B cell (primary cell): ENCODE results near the gene RBMS3. TPM values are rescaled to one million over a fixed set of nuclear protein-coding genes. Genes with fewer than 3 reads are reported as not detected.

Experiments used
- ATAC-seq: fragments of 200-7000 bp; cut with Tn5 transposase; one replicate; pipeline ENCODE4 v1.10.0; 2021; ENCODE audit warnings: low read depth, mild to moderate bottlenecking, moderate number of reproducible peaks, moderate library complexity
- CTCF ChIA-PET: fragments of 350-600 bp; sonication (Branson Sonifier 250); formaldehyde crosslinking; loops from one replicate; lab custom pipeline; 2021; ENCODE audit warnings: antibody characterized with exemption, inconsistent platforms; lab: Charles Lee
- POLR2A ChIA-PET: fragments of 350-600 bp; sonication (Branson Sonifier 250); formaldehyde crosslinking; loops from one replicate; lab custom pipeline; 2021; ENCODE audit warnings: antibody characterized with exemption; lab: Charles Lee
- DNase-seq: peaks from one replicate; pipeline ENCODE4 v3.0.0; 2013
- H2AFZ ChIP-seq: 2 replicates; pipeline ENCODE4 v1.6.1; 2012; ENCODE audit warnings: mild to moderate bottlenecking, low read depth, low read length; ENCODE audit not compliant: insufficient read depth, poor library complexity, severe bottlenecking
- H3K27ac ChIP-seq, 2 donors: 1 replicate in 1 of 2; 2 replicates in 1 of 2; pipeline ENCODE4 v1.5.1; 2012 to 2013; ENCODE audit warnings: low read length in 2 of 2, mild to moderate bottlenecking in 2 of 2, moderate library complexity in 1 of 2
- H3K27me3 ChIP-seq, 4 experiments: fragments of 200-600 bp in 1 of 4; sonication (generic) in 1 of 4; replicated peaks in 1 of 4; 1 replicate in 2 of 4; 2 replicates in 2 of 4; pipeline versions ENCODE4 v1.6.1 to v1.7.0; 2013 to 2016; ENCODE audit warnings: low read length in 3 of 4, mild to moderate bottlenecking in 2 of 4, mixed read lengths in 1 of 4, moderate library complexity in 1 of 4; ENCODE audit not compliant: insufficient read depth in 4 of 4, control insufficient read depth in 3 of 4; ENCODE audit errors: control extremely low read depth in 1 of 4
- H3K36me3 ChIP-seq, 2 experiments: replicated peaks in 1 of 2; 1 replicate in 1 of 2; 2 replicates in 1 of 2; pipeline versions ENCODE4 v1.6.1 to v1.7.1; 2013; ENCODE audit warnings: low read length in 1 of 2; ENCODE audit not compliant: insufficient read depth in 2 of 2, control insufficient read depth in 1 of 2; ENCODE audit errors: control extremely low read depth in 1 of 2, extremely low read depth in 1 of 2
- H3K4me1 ChIP-seq, 2 donors: fragments of 200-600 bp in 1 of 2; sonication (generic) in 1 of 2; 1 replicate in 1 of 2; 2 replicates in 1 of 2; pipeline versions ENCODE4 v1.5.1 to v1.6.1; 2013 to 2017; ENCODE audit warnings: low read length in 2 of 2; ENCODE audit not compliant: control insufficient read depth in 2 of 2, insufficient read depth in 2 of 2
- H3K4me2 ChIP-seq: replicated peaks from 2 replicates; pipeline ENCODE3; 2012; ENCODE audit warnings: mild to moderate bottlenecking, low read depth, low read length; ENCODE audit not compliant: poor library complexity, severe bottlenecking
- H3K4me3 ChIP-seq, 5 experiments: fragments of 200-600 bp in 1 of 5; sonication (generic) in 1 of 5; 1 replicate in 3 of 5; 2 replicates in 2 of 5; pipeline versions ENCODE4 v1.5.1 to v1.7.0; 2011 to 2016; ENCODE audit warnings: low read length in 4 of 5, mild to moderate bottlenecking in 4 of 5, low read depth in 2 of 5, control low read depth in 1 of 5, moderate library complexity in 1 of 5; ENCODE audit not compliant: insufficient read depth in 1 of 5; ENCODE audit errors: control extremely low read depth in 1 of 5, extremely low read depth in 1 of 5
- H3K79me2 ChIP-seq: fragments of 200-600 bp; sonication (generic); one replicate; pipeline ENCODE4 v1.6.0; 2016; ENCODE audit warnings: low read length; ENCODE audit not compliant: control insufficient read depth, insufficient read depth
- H3K9ac ChIP-seq: fragments of 200-600 bp; sonication (generic); 2 replicates; pipeline ENCODE4 v1.6.1; 2017; ENCODE audit warnings: mild to moderate bottlenecking, low read length, moderate library complexity
- H3K9me3 ChIP-seq, 3 donors: one replicate each; pipeline versions ENCODE4 v1.6.1 to v1.7.1; 2013; ENCODE audit warnings: low read length in 2 of 3; ENCODE audit not compliant: control insufficient read depth in 2 of 3, insufficient read depth in 1 of 3; ENCODE audit errors: control extremely low read depth in 1 of 3
- H4K20me1 ChIP-seq: 2 replicates; pipeline ENCODE4 v1.6.0; 2012; ENCODE audit warnings: mild to moderate bottlenecking, low read length; ENCODE audit not compliant: insufficient read depth, control insufficient read depth, poor library complexity, severe bottlenecking
- H3K27ac Mint-ChIP-seq: one replicate; pipeline ENCODE4 v1.8.0; 2021; ENCODE audit warnings: mixed read lengths
- H3K27me3 Mint-ChIP-seq: one replicate; pipeline ENCODE4 v1.8.0; 2021; ENCODE audit warnings: mixed read lengths
- H3K4me1 Mint-ChIP-seq: one replicate; pipeline ENCODE4 v1.8.0; 2021; ENCODE audit warnings: mixed read lengths
- H3K4me3 Mint-ChIP-seq: one replicate; pipeline ENCODE4 v1.8.0; 2021; ENCODE audit warnings: mixed read lengths
- H3K9me3 Mint-ChIP-seq: one replicate; pipeline ENCODE4 v1.8.0; 2022; ENCODE audit warnings: mixed read lengths; ENCODE audit not compliant: insufficient read depth
- EZH2 ChIP-seq: IDR thresholded peaks from 2 replicates; pipeline ENCODE4 v1.6.1; 2012; ENCODE audit warnings: borderline replicate concordance, low read depth, mild to moderate bottlenecking, moderate library complexity, low read length; ENCODE audit not compliant: insufficient read depth, poor library complexity, severe bottlenecking
- WGBS: methylation state at CpG from one replicate; pipeline ENCODE4 v1.1.5; 2013; ENCODE audit warnings: missing lambda C conversion rate; ENCODE audit not compliant: insufficient coverage; 5-methylcytosine and 5-hydroxymethylcytosine counted together
- intact Hi-C: fragments of 100-400 bp; cut with micrococcal nuclease; formaldehyde crosslinking; loops from one replicate; pipeline ENCODE4 v1.10.0; 2022
- polyA plus RNA-seq: library from polyadenylated mRNA; depleted of rRNA; stranded (reverse); fragments of >200 nt; gene quantifications from 2 replicates; pipeline ENCODE4 v1.2.3, GENCODE V29; 2012
- total RNA-seq, 2 donors: library from RNA; stranded (reverse); fragments of 120-200 nt in 1 of 2; gene quantifications; 1 replicate in 1 of 2; 2 replicates in 1 of 2; pipeline versions ENCODE4 v1.2.3 to v1.2.4, GENCODE V29; 2013 to 2022
- TF ChIP-seq, protein P1 (sequence below): fragments of 200-600 bp; IDR thresholded peaks from one replicate; pipeline ENCODE4 v1.8.0; 2022; ENCODE audit warnings: antibody characterized with exemption, mild to moderate bottlenecking

The RBMS3 gene
- total and polyA plus RNA-seq, 2 donors (not counting 1 experiment from before 2014, with no cell fraction given) = not detected

GRCh38 chr3:29627136-29628117 is 346.6 kb downstream of the RBMS3 start:
- intact Hi-C loops = no loop called here
- Mint-ChIP-seq H3K9me3 (no peaks in the 10 kb centered on the region), H3K4me1 (no peaks in the 10 kb centered on the region), H3K4me3 (no peak overlapping the region), H3K27me3 (no peaks in the 10 kb centered on the region), H3K27ac (no peak overlapping the region)
- ATAC-seq (no peak), DNase-seq (no peak)
- TF ChIP-seq, protein P1, sequence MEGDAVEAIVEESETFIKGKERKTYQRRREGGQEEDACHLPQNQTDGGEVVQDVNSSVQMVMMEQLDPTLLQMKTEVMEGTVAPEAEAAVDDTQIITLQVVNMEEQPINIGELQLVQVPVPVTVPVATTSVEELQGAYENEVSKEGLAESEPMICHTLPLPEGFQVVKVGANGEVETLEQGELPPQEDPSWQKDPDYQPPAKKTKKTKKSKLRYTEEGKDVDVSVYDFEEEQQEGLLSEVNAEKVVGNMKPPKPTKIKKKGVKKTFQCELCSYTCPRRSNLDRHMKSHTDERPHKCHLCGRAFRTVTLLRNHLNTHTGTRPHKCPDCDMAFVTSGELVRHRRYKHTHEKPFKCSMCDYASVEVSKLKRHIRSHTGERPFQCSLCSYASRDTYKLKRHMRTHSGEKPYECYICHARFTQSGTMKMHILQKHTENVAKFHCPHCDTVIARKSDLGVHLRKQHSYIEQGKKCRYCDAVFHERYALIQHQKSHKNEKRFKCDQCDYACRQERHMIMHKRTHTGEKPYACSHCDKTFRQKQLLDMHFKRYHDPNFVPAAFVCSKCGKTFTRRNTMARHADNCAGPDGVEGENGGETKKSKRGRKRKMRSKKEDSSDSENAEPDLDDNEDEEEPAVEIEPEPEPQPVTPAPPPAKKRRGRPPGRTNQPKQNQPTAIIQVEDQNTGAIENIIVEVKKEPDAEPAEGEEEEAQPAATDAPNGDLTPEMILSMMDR = no peak
- TF ChIP-seq EZH2 = no peak
- no peaks in the 10 kb centered on the region for H3K27me3 ChIP-seq
- WGBS = no CpG with 5 or more reads among the region's 2 CpGs
- no peak overlapping the region for H3K9ac ChIP-seq
- no peak overlapping the region for H2AFZ ChIP-seq
- no peaks in the 10 kb centered on the region for H3K4me1 ChIP-seq
- no peaks in the 10 kb centered on the region for H3K36me3 ChIP-seq
- no peaks in the 10 kb centered on the region for H4K20me1 ChIP-seq
- H3K4me2 ChIP-seq = no peak overlapping the region
- ChIA-PET CTCF (no interaction called here), POLR2A (no interaction called here)
- H3K27ac ChIP-seq = no peak overlapping the region
- H3K79me2 ChIP-seq = no peaks in the 10 kb centered on the region
- H3K4me3 ChIP-seq = no peak overlapping the region
- H3K9me3 ChIP-seq = no peaks in the 10 kb centered on the region

- Mint-ChIP-seq H3K27me3 (no peaks in the 10 kb centered on the region), H3K4me1 (no peaks in the 10 kb centered on the region), H3K27ac (no peak overlapping the region), H3K4me3 (no peak overlapping the region), H3K9me3 (no peaks in the 10 kb centered on the region)
- Histone ChIP-seq H3K4me3 (no peak overlapping the region), H4K20me1 (no peaks in the 10 kb centered on the region), H3K79me2 (no peaks in the 10 kb centered on the region), H3K27ac (no peak overlapping the region), H3K9me3 (no peaks in the 10 kb centered on the region), H3K9ac (no peak overlapping the region), H3K27me3 (no peaks in the 10 kb centered on the region), H3K4me1 (no peaks in the 10 kb centered on the region), H3K4me2 (no peak overlapping the region), H2AFZ (no peak overlapping the region), H3K36me3 (no peaks in the 10 kb centered on the region)
- WGBS = 88% methylated on average over 1 of the region's 2 CpGs
- ChIA-PET CTCF (no interaction called here), POLR2A (no interaction called here)
- intact Hi-C loops = no loop called here
- ATAC-seq (no peak), DNase-seq (no peak)
- no peak for TF ChIP-seq EZH2
- TF ChIP-seq, protein P1 = no peak
These were observed 347.9 kb downstream of the RBMS3 start for GRCh38 chr3:29628795-29629194.
